ENCODE measurements around the gene ARHGEF7. TPM values are rescaled to one million over a fixed set of nuclear protein-coding genes. Genes with fewer than 3 reads are reported as not detected.

Gene ARHGEF7
- total RNA-seq, 4 donors from 2014 or later = 69.9 to 163 (median 102) TPM

DNA sequence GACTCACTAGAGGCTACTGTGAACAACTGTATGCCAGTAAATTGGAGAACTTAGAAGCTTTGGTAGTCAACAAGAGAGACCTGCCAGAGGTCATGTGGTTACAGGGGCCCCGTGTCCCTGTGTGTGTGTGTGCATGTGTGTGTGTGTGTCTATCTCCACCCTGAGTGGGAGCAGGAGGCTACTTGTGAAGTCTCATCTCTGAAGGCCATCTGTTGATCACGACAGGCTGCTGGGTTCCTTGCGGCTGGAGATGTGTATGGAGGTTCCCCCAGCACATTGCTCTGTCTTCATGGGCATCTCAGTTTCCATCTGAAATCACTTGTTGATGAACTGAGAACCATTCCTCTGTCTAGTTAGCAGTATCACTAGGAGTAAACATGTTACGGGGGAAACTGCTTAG lies 147.2 kb downstream of the ARHGEF7 start:
- DNase-seq (ENCODE audit: low spot score) (no peak), ATAC-seq (ENCODE audit: low FRiP score) (no peak)
- TF ChIP-seq, protein P1, sequence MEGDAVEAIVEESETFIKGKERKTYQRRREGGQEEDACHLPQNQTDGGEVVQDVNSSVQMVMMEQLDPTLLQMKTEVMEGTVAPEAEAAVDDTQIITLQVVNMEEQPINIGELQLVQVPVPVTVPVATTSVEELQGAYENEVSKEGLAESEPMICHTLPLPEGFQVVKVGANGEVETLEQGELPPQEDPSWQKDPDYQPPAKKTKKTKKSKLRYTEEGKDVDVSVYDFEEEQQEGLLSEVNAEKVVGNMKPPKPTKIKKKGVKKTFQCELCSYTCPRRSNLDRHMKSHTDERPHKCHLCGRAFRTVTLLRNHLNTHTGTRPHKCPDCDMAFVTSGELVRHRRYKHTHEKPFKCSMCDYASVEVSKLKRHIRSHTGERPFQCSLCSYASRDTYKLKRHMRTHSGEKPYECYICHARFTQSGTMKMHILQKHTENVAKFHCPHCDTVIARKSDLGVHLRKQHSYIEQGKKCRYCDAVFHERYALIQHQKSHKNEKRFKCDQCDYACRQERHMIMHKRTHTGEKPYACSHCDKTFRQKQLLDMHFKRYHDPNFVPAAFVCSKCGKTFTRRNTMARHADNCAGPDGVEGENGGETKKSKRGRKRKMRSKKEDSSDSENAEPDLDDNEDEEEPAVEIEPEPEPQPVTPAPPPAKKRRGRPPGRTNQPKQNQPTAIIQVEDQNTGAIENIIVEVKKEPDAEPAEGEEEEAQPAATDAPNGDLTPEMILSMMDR (IDR thresholded peaks at IDR 0.05) = no peak

DNA sequence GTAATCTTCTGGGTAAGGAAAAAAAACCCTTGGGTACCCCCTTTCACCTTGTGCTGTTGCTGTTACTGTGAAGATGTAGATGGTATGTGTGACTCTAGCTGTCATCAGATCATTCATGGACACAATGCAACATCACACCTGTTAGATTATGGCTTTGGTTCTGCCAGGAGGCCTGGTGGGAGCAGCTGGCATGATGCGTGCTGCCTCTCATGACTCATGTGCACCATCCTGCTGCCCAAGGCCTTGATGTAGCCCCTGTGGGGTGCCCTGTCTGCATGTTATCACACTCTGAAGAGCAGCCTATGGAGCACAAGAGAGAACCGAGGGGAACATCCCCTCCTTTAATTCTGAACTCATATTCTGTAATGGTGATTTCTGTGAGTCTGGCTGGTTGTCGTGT lies 147.6 kb downstream of the ARHGEF7 start:
- DNase-seq (ENCODE audit: low spot score) (no peak), ATAC-seq (ENCODE audit: low FRiP score) (no peak)
- TF ChIP-seq, protein P1 (IDR thresholded peaks at IDR 0.05) = no peak

- ATAC-seq (ENCODE audit: low FRiP score) = no peak
- TF ChIP-seq, protein P1 (IDR thresholded peaks at IDR 0.05) = no peak
These were observed 148.5 kb downstream of the ARHGEF7 start for GRCh38 chr13:111263566-111263965.

DNA sequence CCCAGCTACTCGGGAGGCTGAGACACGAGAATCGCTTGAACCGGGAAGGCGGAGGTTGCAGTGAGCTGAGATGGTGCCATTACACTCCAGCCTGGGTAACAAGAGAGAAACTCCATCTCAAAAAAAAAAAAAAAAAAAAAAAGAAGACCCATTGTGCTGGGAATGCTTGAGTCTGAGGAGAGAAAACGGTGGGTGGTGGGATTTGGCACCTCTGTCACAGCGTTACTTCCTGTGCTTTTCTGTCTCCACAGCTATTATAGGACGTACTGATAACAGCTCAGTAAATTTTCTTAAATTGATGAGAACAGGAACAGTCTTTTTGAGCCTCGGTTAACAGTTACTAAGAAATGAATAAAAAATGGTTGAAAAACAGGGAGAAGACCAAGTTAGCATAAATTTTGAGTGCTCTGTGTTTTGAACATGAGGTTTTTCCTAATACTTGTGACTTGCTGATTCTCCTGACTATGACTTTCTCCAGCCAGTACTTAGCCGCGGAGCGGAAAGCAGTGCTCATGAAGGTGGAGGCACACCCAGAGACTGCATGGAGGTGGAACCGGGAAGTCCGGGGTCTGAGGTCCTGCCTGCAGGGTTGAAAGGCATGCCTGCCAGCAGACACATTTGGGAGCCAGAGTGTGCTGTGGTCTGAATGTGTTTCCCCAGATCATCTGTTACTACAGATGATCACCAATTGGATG lies 150.0 kb downstream of the ARHGEF7 start:
- TF ChIP-seq, protein P1 (IDR thresholded peaks at IDR 0.05) = no peak
- no peak for ATAC-seq (ENCODE audit: low FRiP score)
- no peak for DNase-seq (ENCODE audit: low spot score)

More at GRCh38 chr13:111263566-111263965, 148.5 kb downstream of the ARHGEF7 start:
- DNase-seq (ENCODE audit: low spot score) = no peak

- DNase-seq (ENCODE audit: low spot score) = no peak
- TF ChIP-seq, protein P1 (IDR thresholded peaks at IDR 0.05) = no peak
- ATAC-seq (ENCODE audit: low FRiP score) = no peak
These were observed 150.6 kb downstream of the ARHGEF7 start for GRCh38 chr13:111265701-111266035.

DNA sequence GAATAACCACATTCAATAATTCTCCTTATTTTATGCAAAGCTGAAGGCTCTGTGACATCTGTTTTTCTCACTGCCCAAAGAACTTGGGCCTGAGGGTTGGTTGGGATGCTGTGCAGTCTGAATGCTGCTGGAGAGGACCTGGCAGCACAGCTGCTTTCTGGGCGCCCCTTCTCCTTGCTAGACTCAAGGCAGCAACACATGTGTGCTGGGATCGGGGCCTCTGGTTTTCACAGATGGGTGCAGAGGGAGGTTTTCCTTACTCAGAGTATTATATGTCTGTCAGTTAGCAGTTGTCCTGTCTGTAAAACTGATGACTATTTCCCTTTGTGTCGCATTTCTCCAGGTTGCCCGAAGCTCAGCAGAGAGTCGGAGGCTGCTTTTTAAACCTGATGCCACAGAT lies 152.1 kb downstream of the ARHGEF7 start:
- no peak for ATAC-seq (ENCODE audit: low FRiP score)
- DNase-seq (ENCODE audit: low spot score) = no peak
- TF ChIP-seq, protein P1 (IDR thresholded peaks at IDR 0.05) = no peak

DNA sequence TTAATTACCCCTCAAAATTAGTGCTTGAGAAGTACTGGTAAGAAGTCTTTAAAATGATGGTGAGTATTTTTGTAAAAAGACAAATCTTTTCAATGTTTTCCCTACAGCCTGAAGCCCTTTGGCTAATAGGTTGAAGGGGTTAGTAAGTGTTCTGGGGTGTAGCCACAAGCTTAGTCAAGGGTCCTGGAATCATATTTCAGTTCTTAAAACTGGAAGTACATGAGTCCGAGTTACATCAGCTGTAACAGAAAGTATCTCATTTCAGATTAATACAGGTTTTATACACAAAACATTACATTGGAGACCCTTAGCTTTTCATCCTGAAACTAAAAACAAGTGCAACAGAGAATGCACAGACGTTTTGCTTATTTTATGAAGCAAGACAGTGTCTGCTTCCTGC lies 152.7 kb downstream of the ARHGEF7 start:
- ATAC-seq (ENCODE audit: low FRiP score) = no peak
- DNase-seq (ENCODE audit: low spot score) = no peak
- TF ChIP-seq, protein P1 (IDR thresholded peaks at IDR 0.05) = no peak
